ENCODE results near the gene CD300A.

CD300A gene

GRCh38 chr17:74443516-74444296 lies 22.7 kb upstream of the CD300A start:
- Histone ChIP-seq H3K27me3 (ENCODE audit: insufficient read depth, poor library complexity, severe bottlenecking) (no peaks in the 10 kb centered on the region), H3K27ac (replicated peaks) (peak overlapping the region; percentile 86), H3K4me3 (replicated peaks; ENCODE audit: insufficient read depth, low read length) (no peak overlapping the region)
- no peak for TF ChIP-seq POLR2AphosphoS5 (IDR thresholded peaks at IDR 0.05; ENCODE audit: low read depth)
- no peak for DNase-seq (ENCODE audit: low read depth in 1 of 2, low spot score in 1 of 2)

GRCh38 chr17:74444406-74444805 lies 22.0 kb upstream of the CD300A start:
- H3K27ac ChIP-seq (replicated peaks): no peak overlapping the region
- H3K4me3 ChIP-seq (replicated peaks; ENCODE audit: insufficient read depth, low read length): no peak overlapping the region
- H3K27me3 ChIP-seq (ENCODE audit: insufficient read depth, poor library complexity, severe bottlenecking): no peaks in the 10 kb centered on the region
- TF ChIP-seq SPI1 (IDR thresholded peaks at IDR 0.05; ENCODE audit: borderline replicate concordance, low read depth): no peak
- TF ChIP-seq CTCF (IDR thresholded peaks at IDR 0.05; ENCODE audit: insufficient read depth, low read length): no peak
- TF ChIP-seq GABPA (IDR thresholded peaks at IDR 0.05; ENCODE audit: low read depth): no peak
- no peak for TF ChIP-seq REST (IDR thresholded peaks at IDR 0.05; ENCODE audit: insufficient replicate concordance, low read depth)
- no peak for DNase-seq (ENCODE audit: low read depth in 1 of 2, low spot score in 1 of 2)

- no peak for DNase-seq (ENCODE audit: low read depth in 1 of 2, low spot score in 1 of 2)
- no peaks in the 10 kb centered on the region for H3K27me3 ChIP-seq (ENCODE audit: insufficient read depth, poor library complexity, severe bottlenecking)
- TF ChIP-seq GABPA (IDR thresholded peaks at IDR 0.05; ENCODE audit: low read depth) (no peak), POLR2AphosphoS5 (IDR thresholded peaks at IDR 0.05; ENCODE audit: low read depth) (no peak), REST (IDR thresholded peaks at IDR 0.05; ENCODE audit: insufficient replicate concordance, low read depth) (no peak), CTCF (IDR thresholded peaks at IDR 0.05; ENCODE audit: insufficient read depth, low read length) (no peak), SPI1 (IDR thresholded peaks at IDR 0.05; ENCODE audit: borderline replicate concordance, low read depth) (no peak)
- H3K4me3 ChIP-seq (replicated peaks; ENCODE audit: insufficient read depth, low read length): no peak overlapping the region
- H3K27ac ChIP-seq (replicated peaks): no peak overlapping the region
Measured at GRCh38 chr17:74445158-74445557, 21.3 kb upstream of the CD300A start.

GRCh38 chr17:74446551-74447500 lies 19.6 kb upstream of the CD300A start:
- no peak overlapping the region for H3K27ac ChIP-seq (replicated peaks)
- TF ChIP-seq REST (IDR thresholded peaks at IDR 0.05; ENCODE audit: insufficient replicate concordance, low read depth) (no peak), SPI1 (IDR thresholded peaks at IDR 0.05; ENCODE audit: borderline replicate concordance, low read depth) (no peak), CTCF (IDR thresholded peaks at IDR 0.05; ENCODE audit: insufficient read depth, low read length) (no peak), GABPA (IDR thresholded peaks at IDR 0.05; ENCODE audit: low read depth) (no peak), POLR2AphosphoS5 (IDR thresholded peaks at IDR 0.05; ENCODE audit: low read depth) (no peak)
- no peak overlapping the region for H3K4me3 ChIP-seq (replicated peaks; ENCODE audit: insufficient read depth, low read length)
- no peaks in the 10 kb centered on the region for H3K27me3 ChIP-seq (ENCODE audit: insufficient read depth, poor library complexity, severe bottlenecking)
- DNase-seq (ENCODE audit: low read depth in 1 of 2, low spot score in 1 of 2): no peak
